HepG2 (cell line): ENCODE data around the gene DCC. TPM values are rescaled to one million over a fixed set of nuclear protein-coding genes. Genes with fewer than 3 reads are reported as not detected.

ENCODE experiments used
- ATAC-seq: fragments of 200-7000 bp; cut with Tn5 transposase; 3 replicates; pipeline ENCODE4 v1.9.1; 2020; ENCODE audit warnings: mild to moderate bottlenecking, moderate library complexity
- BruUV-seq: library from RNA; stranded (reverse); fragments of 400-500 nt; replicated peaks from 2 replicates; lab custom pipeline; 2021; lab: Mats Ljungman, UMichigan
- CTCF ChIA-PET: fragments of 300-600 bp; formaldehyde crosslinking; extraction: SDS; loops from one replicate; lab custom pipeline; 2021; ENCODE audit warnings: low total read pairs, inconsistent platforms, low intra/inter-chr PET ratio; lab: Yijun Ruan, JAX
- POLR2A ChIA-PET: fragments of 350-600 bp; sonication (Branson Sonifier 250); formaldehyde crosslinking; loops from one replicate; lab custom pipeline; 2020; ENCODE audit warnings: antibody characterized with exemption, inconsistent platforms; lab: Yijun Ruan, JAX
- DNase-seq: peaks from one replicate; pipeline ENCODE4 v3.0.0-alpha.2; 2015; ENCODE audit warnings: low spot score
- FAIRE-seq: peaks from 3 replicates; lab custom pipeline; 2011; peaks lifted over from hg19 to GRCh38; lab: Jason Lieb, UNC
- H2AFZ ChIP-seq: one replicate; pipeline ENCODE4 v1.6.1; 2011; ENCODE audit warnings: low read length, inconsistent platforms
- H3K27ac ChIP-seq: fragments of 300-600 bp; 3 replicates; pipeline ENCODE4 v1.8.0; 2011; ENCODE audit warnings: mixed run types, mild to moderate bottlenecking, mixed read lengths, low read length, inconsistent platforms; ENCODE audit not compliant: insufficient read depth; ENCODE audit errors: extremely low read length
- H3K27me3 ChIP-seq, 2 experiments: fragments of 200-600 bp in 1 of 2; 2 replicates in 1 of 2; 3 replicates in 1 of 2; pipeline versions ENCODE4 v1.6.0 to v1.8.0; 2011; ENCODE audit warnings: low read length in 2 of 2, mild to moderate bottlenecking in 2 of 2, moderate library complexity in 2 of 2, inconsistent platforms in 1 of 2; ENCODE audit not compliant: insufficient read depth in 2 of 2, control insufficient read depth in 1 of 2
- H3K36me3 ChIP-seq, 2 experiments: fragments of 200-600 bp in 1 of 2; replicated peaks in 1 of 2; 2 replicates in 1 of 2; 3 replicates in 1 of 2; pipeline versions ENCODE4 v1.5.1 to v1.8.0; 2011; ENCODE audit warnings: low read length in 2 of 2, inconsistent platforms in 1 of 2; ENCODE audit not compliant: insufficient read depth in 2 of 2, control insufficient read depth in 1 of 2
- H3K4me1 ChIP-seq: 2 replicates; pipeline ENCODE4 v1.5.1; 2012; ENCODE audit warnings: low read length, inconsistent platforms; ENCODE audit not compliant: insufficient read depth
- H3K4me2 ChIP-seq: 2 replicates; pipeline ENCODE4 v1.6.0; 2011; ENCODE audit warnings: low read depth, low read length, inconsistent platforms
- H3K4me3 ChIP-seq, 3 experiments: fragments of 200-600 bp in 1 of 3; sonication (generic), shearing (Covaris generic) in 1 of 3; replicated peaks in 1 of 3; 2 replicates each; pipeline ENCODE4 v1.5.1; 2011 to 2016; ENCODE audit warnings: low read length in 3 of 3, inconsistent platforms in 2 of 3, low read depth in 2 of 3, mild to moderate bottlenecking in 2 of 3, control low read depth in 1 of 3, mixed read lengths in 1 of 3; ENCODE audit not compliant: insufficient read depth in 1 of 3
- H3K79me2 ChIP-seq: one replicate; pipeline ENCODE4 v1.6.1; 2011; ENCODE audit warnings: low read length, inconsistent platforms; ENCODE audit not compliant: insufficient read depth
- H3K9ac ChIP-seq: 2 replicates; pipeline ENCODE4 v1.6.0; 2011; ENCODE audit warnings: mild to moderate bottlenecking, low read depth, low read length, inconsistent platforms; ENCODE audit not compliant: insufficient read depth
- H3K9me3 ChIP-seq: 2 replicates; pipeline ENCODE4 v1.5.1; 2012; ENCODE audit warnings: mild to moderate bottlenecking, low read length
- H4K20me1 ChIP-seq: 2 replicates; pipeline ENCODE4 v1.6.0; 2011; ENCODE audit warnings: inconsistent platforms, mild to moderate bottlenecking, low read length, moderate library complexity; ENCODE audit not compliant: insufficient read depth
- IRX3 ChIP-seq: sonication (generic); formaldehyde crosslinking; IDR thresholded peaks from 2 replicates; pipeline ENCODE4 v1.8.1; 2023; ENCODE audit warnings: mild to moderate bottlenecking, low read depth, missing genetic modification reagents, borderline replicate concordance
- JUND ChIP-seq: sonication (generic); formaldehyde crosslinking; IDR thresholded peaks from 2 replicates; pipeline ENCODE4 v1.8.0; 2022; ENCODE audit warnings: mild to moderate bottlenecking, missing genetic modification reagents
- PHF21A ChIP-seq: sonication (generic); formaldehyde crosslinking; IDR thresholded peaks from 2 replicates; pipeline ENCODE4 v1.5.0; 2020; ENCODE audit warnings: mild to moderate bottlenecking, missing genetic modification reagents
- ZNF614 ChIP-seq: IDR thresholded peaks from 2 replicates; pipeline ENCODE4 v1.6.1; 2018; ENCODE audit warnings: missing biosample characterization, missing genetic modification reagents, inconsistent platforms, borderline replicate concordance
- ZNF720 ChIP-seq: sonication (generic); formaldehyde crosslinking; IDR thresholded peaks from 2 replicates; pipeline ENCODE4 v1.4.0; 2020; ENCODE audit warnings: missing genetic modification reagents
- WGBS: methylation state at CpG from one replicate; pipeline ENCODE4 v1.1.6; 2017; ENCODE audit warnings: low lambda C conversion rate; 5-methylcytosine and 5-hydroxymethylcytosine counted together
- in situ Hi-C: cut with HindIII; loops from 2 replicates; pipeline ENCODE4 v1.10.0; 2017; ENCODE audit warnings: low pct_unique_long_range_greater_than_20kb; ENCODE audit not compliant: extremely low pct_ligation_motif_present
- intact Hi-C: fragments of 100-400 bp; cut with micrococcal nuclease; formaldehyde crosslinking; loops from one replicate; pipeline ENCODE4 v1.10.0; 2022; ENCODE audit not compliant: unreplicated experiment
- polyA plus RNA-seq, 8 experiments: library from polyadenylated mRNA; depleted of rRNA in 3 of 8; stranded (reverse) in 7 of 8; unstranded in 1 of 8; fragments of >200 nt; fragmentation: Illumina TruSeq in 4 of 8; extraction: Trizol in 4 of 8; gene quantifications; 2 replicates each; pipeline versions ENCODE4 v1.2.1 to v1.2.3, GENCODE V29; 2011 to 2016; ENCODE audit warnings: low read depth in 4 of 8, missing spikeins in 1 of 8, mixed read lengths in 1 of 8; ENCODE audit not compliant: insufficient read depth in 1 of 8
- total RNA-seq, 5 experiments: library from RNA; depleted of rRNA; stranded (reverse); fragments of >200 nt; fragmentation: Illumina TruSeq; extraction: Trizol; gene quantifications; 2 replicates each; pipeline ENCODE4 v1.2.3, GENCODE V29; 2016; ENCODE audit warnings: low read depth in 1 of 5
- TF ChIP-seq, protein P1 (sequence below): IDR thresholded peaks from 2 replicates; pipeline ENCODE4 v1.6.1; 2016; ENCODE audit warnings: low read depth, borderline replicate concordance
- TF ChIP-seq, protein P2 (sequence below): sonication (generic); formaldehyde crosslinking; IDR thresholded peaks from 2 replicates; pipeline ENCODE4 v1.4.0; 2020; ENCODE audit warnings: mild to moderate bottlenecking, missing genetic modification reagents

DCC gene
- total and polyA plus RNA-seq, 2 of the 13 experiments (the other 11 are each of a cell fraction or from before 2014, with no cell fraction given), result not detected

DNA sequence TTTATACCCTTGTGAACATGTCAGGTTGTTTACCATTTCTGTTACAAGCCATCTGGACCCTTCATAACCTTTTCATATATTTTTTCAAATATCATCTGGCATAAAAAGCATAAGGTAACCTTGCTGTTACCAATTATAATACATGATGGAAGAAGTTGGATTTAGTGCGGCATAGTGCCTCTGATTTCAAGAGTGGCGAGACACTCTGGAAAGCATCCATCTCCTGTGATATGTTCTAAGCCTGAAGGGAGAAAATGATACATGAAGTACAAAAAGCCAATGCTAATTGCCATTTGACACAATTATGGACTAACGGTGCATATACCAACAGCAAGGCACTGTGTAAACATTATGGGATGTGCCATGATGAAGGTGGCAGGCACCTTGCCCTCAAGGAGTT lies 75.1 kb downstream of the DCC start (continued):
- TF ChIP-seq IRX3, result no peak
- no peak for TF ChIP-seq ZNF720 (CRISPR knock-in tag)
- no peak for TF ChIP-seq PHF21A (CRISPR knock-in tag)
- TF ChIP-seq JUND (CRISPR knock-in tag), result no peak
- no peak for TF ChIP-seq ZNF614
- TF ChIP-seq, all 625 proteins: peak for 0

DNA sequence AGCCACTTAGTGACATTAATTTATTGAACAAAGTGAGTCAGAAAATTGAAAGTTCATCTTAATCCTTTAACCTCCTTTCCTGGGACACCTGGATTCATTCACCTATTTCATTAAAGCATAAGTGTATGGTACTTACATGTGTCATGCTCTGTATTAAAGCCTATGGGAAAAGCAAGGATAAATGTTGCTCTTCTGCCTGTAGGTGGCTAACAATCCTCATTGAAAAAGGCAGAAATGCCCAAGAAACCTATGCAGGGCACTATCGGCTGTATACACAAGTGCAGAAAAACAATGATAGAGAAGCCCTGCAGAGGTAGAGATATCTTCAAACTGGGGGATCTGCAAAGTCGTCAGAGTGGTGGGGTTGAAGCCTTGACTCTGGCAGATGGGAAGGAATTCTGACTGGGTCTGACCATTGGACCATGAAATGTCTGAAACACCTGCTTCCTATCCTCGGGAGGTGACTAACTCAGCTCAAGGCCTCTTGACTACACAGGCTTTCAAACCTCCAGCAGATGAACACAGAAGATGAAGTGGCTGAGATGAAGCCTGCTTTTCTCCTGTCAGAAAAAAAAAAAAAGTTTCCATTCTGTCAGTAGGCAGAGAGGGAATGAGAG lies 83.1 kb downstream of the DCC start:
- no peaks in the 10 kb centered on the region for H3K36me3 ChIP-seq
- TF ChIP-seq, protein P1, sequence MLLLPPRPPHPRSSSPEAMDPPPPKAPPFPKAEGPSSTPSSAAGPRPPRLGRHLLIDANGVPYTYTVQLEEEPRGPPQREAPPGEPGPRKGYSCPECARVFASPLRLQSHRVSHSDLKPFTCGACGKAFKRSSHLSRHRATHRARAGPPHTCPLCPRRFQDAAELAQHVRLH, result no peak
- TF ChIP-seq, protein P2, sequence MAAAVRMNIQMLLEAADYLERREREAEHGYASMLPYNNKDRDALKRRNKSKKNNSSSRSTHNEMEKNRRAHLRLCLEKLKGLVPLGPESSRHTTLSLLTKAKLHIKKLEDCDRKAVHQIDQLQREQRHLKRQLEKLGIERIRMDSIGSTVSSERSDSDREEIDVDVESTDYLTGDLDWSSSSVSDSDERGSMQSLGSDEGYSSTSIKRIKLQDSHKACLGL (CRISPR knock-in tag), result no peak
- H3K4me1 ChIP-seq, result no peaks in the 10 kb centered on the region
- ATAC-seq (no peak), DNase-seq (no peak), FAIRE-seq (no peak)
- no peaks in the 10 kb centered on the region for H3K9me3 ChIP-seq
- H4K20me1 ChIP-seq, result no peaks in the 10 kb centered on the region
- no peak overlapping the region for H3K27ac ChIP-seq
- WGBS, result 0% methylated on average over 3 of the region's 3 CpGs
- H3K4me2 ChIP-seq, result no peak overlapping the region
- H3K4me3 ChIP-seq, result no peak overlapping the region
- H3K27me3 ChIP-seq, result no peaks in the 10 kb centered on the region
- in situ Hi-C loops, result no loop called here
- H3K9ac ChIP-seq, result no peak overlapping the region
- POLR2A ChIA-PET, result no interaction called here
- no TSS peak for BruUV-seq
- H3K79me2 ChIP-seq, result no peaks in the 10 kb centered on the region
- CTCF ChIA-PET, result no interaction called here
- intact Hi-C loops, result no loop called here
- H2AFZ ChIP-seq, result no peak overlapping the region
